Posterior vena cava (tissue), 2 donors: ENCODE data around the gene PACSIN3. TPM values are rescaled to one million over a fixed set of nuclear protein-coding genes. Genes with fewer than 3 reads are reported as not detected.

Experiments used
- DNase-seq: peaks from one replicate; pipeline ENCODE4 v3.0.0-alpha.2; 2020; ENCODE audit warnings: low spot score
- intact Hi-C, 2 donors: fragments of 100-400 bp; cut with DNase I; formaldehyde crosslinking; loops; one replicate each; pipeline versions ENCODE4 v1.14.1 to v1.14.2; 2022 to 2023
- total RNA-seq, 2 donors: library from RNA; stranded (reverse); fragmentation: NEBNext Ultra II Directional; extraction: Animal tissue kit (Norgen Biotek cat#: 25700); gene quantifications; one replicate each; pipeline ENCODE4 v1.2.1, GENCODE V29; 2021
- donor health status: DM: yes; HTN: yes; CAD: no.
- donor health status: DM: yes; HTN: yes; CAD: no.

The PACSIN3 gene
- total RNA-seq, 2 donors from 2014 or later, result 33.1 to 47.4 TPM

DNA sequence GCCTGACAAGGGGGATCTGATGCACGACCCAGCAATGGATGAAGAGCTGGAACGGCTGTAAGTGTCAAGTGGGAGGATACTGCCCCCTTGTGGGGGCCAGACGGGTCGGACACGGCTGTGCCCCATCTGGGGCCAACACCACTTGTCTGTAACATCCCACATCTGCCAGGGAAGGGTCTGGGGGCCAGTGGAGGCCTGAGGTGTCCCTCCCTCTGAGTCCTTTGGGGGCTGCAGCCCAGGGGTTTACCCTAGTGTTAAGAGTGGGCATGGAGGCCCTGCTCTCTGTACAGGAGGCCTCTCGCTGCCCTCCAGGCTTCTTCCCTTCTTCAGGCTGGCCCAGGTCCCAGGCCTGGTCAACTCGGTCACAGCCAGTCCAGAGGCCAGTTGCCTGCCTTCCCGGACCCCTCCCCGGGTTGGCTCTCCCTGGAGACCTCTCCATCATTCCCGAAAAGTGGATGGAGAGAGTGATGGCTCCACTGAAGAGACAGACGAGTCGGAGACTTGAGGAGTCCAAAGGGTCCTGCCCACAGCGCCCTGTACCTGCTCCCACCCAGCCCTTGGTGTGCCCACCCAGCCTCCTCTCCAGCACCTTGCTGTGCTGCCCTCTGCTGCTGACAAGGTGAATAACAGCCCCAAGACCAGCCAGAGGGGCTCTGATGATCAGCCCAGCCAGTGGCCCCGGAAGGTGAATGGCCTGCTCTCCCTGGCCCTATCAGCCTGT lies 24.9 kb downstream of the PACSIN3 start:
- DNase-seq, result peak; percentile 92
- intact Hi-C loops, result no loop called here

DNA sequence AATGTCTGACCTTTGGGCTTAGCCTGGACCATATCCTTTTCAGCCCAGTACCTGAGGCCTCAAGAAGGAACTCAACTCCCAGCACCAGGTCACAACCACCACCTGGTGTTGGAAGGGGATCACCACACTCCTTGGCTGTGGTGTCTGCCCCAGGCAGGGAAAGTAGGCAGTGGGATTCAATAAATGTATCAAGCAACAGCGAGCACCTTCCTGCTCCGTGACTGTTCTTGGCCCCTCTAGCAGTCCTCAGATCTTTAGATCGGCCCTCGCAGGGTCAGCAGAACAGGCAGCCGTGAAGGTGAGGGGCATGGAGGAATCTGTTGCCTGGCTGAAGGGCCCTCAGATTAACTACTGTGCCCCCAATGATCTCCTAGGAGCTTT lies 25.5 kb downstream of the PACSIN3 start:
- intact Hi-C loops, result no loop called here
- DNase-seq, result no peak

DNA sequence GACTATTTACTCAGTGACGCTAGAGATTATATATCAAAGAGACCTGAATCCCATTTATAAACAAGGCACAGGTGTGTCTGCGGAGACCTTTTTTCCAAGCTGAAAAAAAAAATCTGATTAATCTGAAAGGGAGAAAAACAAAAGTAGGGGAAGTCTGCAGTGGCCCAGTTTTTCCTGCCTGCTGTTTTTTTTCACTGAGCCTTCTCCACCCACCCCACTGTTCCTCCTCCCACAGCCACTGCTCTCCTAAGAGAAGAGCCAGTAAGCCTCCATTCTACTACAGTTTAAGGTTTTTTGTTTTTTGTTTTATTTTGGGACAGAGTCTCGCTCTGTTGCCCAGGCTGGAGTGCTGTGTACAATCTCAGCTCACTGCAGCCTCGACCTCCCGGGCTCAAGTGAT lies 28.0 kb downstream of the PACSIN3 start:
- no peak for DNase-seq
- intact Hi-C loops, result no loop called here

DNA sequence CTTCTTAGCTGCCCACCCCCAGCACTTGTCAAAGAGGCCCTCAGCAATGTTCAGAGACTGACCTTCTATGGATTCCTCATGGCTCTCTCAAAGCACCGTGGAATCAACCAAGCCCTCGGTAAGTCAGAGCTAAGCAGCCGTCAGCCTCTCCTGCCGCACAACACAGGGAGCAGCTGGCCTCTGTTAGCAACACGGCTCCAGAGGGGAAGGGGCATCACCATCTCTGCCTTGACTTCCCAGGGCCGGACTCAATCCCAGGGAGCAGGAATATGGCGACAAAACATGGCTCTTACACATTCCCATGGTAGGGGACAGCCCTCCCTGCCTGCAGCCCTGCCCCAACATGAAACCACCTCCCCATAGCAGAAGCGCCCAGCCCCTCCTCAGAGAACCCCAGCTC lies 28.4 kb downstream of the PACSIN3 start:
- intact Hi-C loops, result no loop called here
- no peak for DNase-seq

- intact Hi-C loops, result no loop called here
Measured at GRCh38 chr11:47156951-47157350, 29.3 kb downstream of the PACSIN3 start.

GRCh38 chr11:47156333-47156732 lies 29.9 kb downstream of the PACSIN3 start:
- DNase-seq, result no peak
- intact Hi-C loops, result no loop called here

More at GRCh38 chr11:47156951-47157350, 29.3 kb downstream of the PACSIN3 start:
- no peak for DNase-seq

DNA sequence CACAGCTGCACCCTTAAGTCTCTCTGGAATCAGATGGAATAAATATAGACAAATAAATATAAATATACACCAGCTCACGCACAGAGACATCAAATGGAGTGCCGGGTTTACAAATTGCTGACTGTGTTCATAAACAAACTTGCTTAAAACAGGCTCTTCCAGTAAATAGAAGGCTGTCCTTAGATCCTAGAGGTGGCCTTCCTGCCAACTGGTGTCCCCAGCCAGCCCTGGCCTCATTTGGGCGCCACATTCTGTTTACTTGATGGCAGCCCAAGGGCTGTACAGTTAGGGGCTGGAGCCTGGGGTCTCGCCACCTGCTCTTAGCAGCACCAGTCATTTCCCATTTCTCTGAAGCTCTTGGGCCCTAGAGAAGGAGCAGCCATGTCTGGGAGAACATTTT lies 30.4 kb downstream of the PACSIN3 start:
- DNase-seq, result no peak
- intact Hi-C loops, result loop anchor here in 1 of 2 donors (2.0 kb wide), 1 partner anchor 267 kb away; no protein-coding TSS in a partner anchor

DNA sequence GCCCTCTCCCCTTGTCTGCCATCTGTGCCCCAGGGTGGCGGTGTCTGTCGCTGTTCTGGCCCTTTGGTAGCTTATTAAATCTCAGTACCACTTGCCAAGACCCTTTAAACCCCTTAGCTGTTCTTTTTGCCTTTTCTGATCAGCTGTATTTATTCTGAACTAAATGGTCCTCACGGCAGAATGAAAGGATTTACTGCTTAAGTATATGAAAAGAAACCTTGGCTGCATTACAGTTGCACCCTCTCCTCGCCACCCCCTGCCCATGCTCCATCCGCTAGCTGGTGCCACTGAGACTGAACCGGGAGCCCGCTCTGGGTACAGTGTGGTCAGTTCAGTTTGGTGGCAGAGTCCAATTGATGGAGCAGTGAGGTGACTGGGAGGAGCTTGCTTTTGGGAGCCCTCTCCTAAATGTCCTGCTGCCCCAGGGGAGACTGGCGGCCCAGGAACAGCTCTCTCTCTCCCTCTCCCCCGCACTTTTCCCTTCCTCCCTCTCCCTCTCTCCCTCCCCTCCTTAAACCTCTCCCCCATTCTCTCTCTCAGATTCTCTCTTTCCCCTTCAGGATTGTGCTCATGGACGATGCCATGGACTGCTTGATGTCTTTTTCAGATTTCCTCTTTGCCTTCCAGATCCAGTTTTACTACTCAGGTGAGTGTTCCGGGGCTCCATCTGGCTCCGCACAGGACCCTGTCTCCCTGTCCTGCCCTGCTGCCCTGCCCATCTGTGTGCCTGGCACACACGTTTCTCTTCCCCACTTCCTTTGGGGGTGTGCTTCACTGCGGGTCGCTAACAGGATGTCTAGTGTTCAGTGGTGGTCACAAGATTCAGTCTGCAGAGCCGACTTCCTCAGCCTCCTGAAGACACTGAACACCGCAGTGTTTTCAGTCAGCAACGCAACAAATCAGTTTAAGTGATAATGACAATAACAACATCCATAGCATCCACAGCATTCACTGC lies 31.3 kb downstream of the PACSIN3 start:
- intact Hi-C loops, result loop anchor here in 1 of 2 donors (2.0 kb wide), 1 partner anchor 266 kb away; no protein-coding TSS in a partner anchor
- DNase-seq, result no peak

- intact Hi-C loops, result loop anchor here in 1 of 2 donors (2.0 kb wide), 1 partner anchor 264 kb away; no protein-coding TSS in a partner anchor
- peak; percentile 92 for DNase-seq
Measured at GRCh38 chr11:47152953-47153950, 33.0 kb downstream of the PACSIN3 start.

DNA sequence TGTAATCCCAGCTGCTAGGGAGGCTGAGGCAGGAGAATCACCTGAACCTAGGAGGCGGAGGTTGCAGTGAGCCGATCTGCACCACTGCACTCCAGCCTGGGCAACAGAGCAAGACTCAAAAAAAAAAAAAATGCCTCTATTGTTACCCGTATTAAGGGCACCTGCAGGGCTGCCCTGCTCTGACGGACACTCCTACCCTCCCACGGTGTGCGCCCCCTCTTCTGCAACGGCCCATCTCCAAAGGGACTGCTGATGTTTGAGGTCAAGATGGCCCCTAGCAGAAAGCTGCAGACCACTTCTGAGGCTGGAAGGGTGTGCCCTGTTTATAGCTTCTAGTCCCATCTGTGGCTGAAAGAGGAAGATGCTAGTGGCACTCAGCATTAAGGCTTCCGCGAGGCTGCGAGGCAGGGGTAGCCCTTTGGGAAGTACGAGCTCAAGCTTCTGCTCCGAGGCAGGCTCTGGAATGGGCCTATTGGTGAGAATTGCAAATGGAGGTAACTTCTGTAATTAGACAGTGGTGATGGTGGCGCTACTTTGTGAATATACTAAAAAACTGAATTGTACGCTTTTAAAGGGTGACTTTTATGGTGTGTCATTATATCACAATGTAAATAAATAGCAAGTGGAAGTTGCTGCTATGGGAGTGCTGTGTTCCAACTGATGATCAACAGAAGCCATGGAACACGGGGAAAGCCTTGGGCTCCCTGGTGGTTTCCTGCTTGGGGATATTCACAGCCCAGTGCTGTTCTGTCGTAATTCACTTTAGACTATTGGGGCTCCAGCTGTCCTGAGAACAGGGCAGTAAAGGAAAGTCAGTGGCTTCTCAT lies 33.9 kb downstream of the PACSIN3 start:
- peak; percentile 38 for DNase-seq
- intact Hi-C loops, result loop anchor here in 1 of 2 donors (2.0 kb wide), 1 partner anchor 264 kb away; no protein-coding TSS in a partner anchor

DNA sequence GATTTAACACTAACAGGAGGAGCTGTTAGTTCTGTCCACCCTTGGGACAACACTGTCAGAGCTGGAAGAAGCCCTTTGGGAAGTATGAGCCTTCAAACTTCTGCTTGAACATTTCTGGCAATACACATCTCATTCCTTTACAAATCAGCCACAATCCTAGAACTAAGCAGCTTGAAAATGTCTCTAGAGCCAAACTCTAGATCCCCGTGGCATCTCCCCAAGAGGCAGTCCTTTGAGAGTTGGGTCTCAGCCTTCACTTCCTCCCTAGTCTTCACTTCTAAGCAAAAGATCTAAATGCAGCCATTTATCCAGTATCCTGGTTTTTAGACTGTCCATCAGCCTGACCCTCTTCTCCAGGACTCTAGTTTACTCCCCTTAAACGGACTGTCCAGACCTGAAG lies 36.5 kb downstream of the PACSIN3 start:
- no peak for DNase-seq
- intact Hi-C loops, result no loop called here

DNA sequence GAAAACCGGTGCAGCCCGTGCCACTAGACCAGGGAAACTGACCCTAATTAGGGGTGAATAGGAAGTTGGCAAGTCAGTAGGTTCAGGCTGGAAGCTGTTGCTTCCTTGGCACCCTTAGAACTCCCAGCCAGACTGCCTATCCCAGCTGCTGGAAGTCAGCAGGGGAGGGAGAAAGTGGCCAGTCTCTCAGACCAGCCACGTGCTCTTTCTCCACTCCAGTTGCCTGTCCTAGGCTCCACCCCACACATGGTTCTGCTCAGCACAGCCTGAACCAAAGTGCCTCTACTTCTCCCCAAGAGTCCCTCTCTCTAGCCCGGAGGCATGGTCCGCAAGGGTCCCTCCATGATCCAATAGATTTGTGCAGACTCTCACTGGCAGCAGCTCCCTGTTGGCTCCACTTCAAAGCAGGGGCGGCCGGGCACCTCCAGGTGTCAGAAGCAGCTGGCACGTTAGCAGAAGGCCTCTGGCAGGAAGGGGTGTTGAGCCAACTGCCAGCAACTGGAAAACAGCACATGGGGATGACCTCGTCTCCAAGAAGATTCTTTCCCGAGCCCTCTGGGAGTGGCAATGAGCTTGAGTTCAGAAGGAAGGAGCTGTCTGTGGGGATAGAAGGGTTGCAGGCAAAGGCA lies 37.2 kb downstream of the PACSIN3 start:
- intact Hi-C loops, result no loop called here
- no peak for DNase-seq

GRCh38 chr11:47148270-47148669 lies 38.0 kb downstream of the PACSIN3 start:
- intact Hi-C loops, result no loop called here
- no peak for DNase-seq

DNA sequence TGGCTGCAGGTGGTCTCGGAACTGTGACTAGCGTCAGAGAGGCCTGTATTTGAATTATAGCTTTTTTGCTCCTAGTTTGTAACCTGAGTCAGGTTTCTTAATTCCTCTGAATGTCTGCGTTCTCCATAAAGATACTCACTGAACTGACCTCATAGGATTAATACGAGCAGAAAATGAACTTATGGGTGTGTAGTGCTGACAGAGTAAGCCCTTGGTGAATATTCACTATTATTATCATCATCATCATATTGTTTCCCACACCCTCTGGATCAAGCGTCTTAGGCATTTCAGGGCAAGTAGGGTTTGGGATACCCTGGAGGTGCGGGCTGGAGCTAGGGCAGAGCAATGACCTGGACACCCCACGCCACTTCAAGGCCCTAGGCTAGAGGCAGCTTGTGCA lies 38.6 kb downstream of the PACSIN3 start:
- intact Hi-C loops, result no loop called here

DNA sequence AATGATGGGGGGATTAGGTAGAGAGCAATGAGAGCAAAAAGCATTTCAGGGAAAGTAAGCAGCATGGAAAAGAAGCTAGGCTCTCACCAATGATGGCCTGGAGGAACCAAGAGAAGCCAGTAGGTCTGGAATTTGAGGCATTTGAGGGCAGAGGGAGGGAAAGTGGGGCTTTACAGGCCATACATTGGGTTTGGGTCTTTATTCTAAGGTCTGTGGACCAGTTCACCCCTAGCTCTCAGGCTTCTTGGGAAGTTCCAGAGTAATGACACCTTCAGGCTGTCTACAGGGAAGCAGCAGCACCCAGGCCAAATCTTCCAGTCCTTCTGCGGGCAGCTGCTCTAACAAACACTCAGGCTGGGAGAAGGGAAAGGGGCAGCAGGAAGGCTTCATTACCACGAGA lies 39.0 kb downstream of the PACSIN3 start:
- intact Hi-C loops, result no loop called here
- DNase-seq, result no peak

More for the DNA sequence above, 38.6 kb downstream of the PACSIN3 start:
- no peak for DNase-seq

- no peak for DNase-seq
- intact Hi-C loops, result no loop called here
Measured at GRCh38 chr11:47144541-47144940, 41.7 kb downstream of the PACSIN3 start.

GRCh38 chr11:47143322-47143721 lies 42.9 kb downstream of the PACSIN3 start:
- no peak for DNase-seq
- intact Hi-C loops, result no loop called here

DNA sequence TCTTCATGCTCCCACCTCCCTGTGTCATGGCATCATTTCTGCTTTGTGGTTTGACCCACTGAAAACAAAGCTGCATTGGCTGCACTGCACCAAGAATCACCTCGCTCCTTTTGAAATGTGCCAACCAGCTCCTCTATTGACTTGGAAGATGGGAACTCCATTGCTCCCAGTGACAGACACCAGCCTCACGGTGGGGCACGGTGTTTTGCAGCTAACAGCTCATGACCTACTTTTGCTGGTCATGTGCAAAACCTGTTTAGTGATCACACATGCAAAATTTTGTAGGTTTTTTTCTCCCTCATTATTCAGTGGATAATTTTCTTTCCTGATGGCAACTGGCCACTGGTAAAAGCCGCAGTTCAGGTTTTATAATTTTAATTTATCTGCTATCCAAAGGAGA lies 46.4 kb downstream of the PACSIN3 start:
- no peak for DNase-seq
- intact Hi-C loops, result no loop called here
